CD8-positive, alpha-beta memory T cell (primary cell): Measurements from ENCODE around the gene EXD3. TPM values are rescaled to one million over a fixed set of nuclear protein-coding genes. Genes with fewer than 3 reads are reported as not detected.

Experiments used
- CTCF ChIA-PET: fragments of 350-600 bp; sonication (Branson Sonifier 250); formaldehyde crosslinking; loops from one replicate; lab custom pipeline; 2021; ENCODE audit warnings: antibody characterized with exemption; lab: Charles Lee
- POLR2A ChIA-PET: fragments of 350-600 bp; sonication (Branson Sonifier 250); formaldehyde crosslinking; loops from one replicate; lab custom pipeline; 2021; ENCODE audit warnings: antibody characterized with exemption; lab: Charles Lee
- DNase-seq, 5 donors: peaks; one replicate each; pipeline versions ENCODE4 v3.0.0 to v3.0.0-alpha.2; 2020 to 2022; ENCODE audit warnings: mixed read lengths in 1 of 5
- H3K27ac ChIP-seq: one replicate; pipeline ENCODE4 v1.7.0; 2013; ENCODE audit warnings: low read depth, mild to moderate bottlenecking, low read length, moderate library complexity
- H3K27me3 ChIP-seq: 2 replicates; pipeline ENCODE4 v1.7.0; 2013; ENCODE audit warnings: low read length, mild to moderate bottlenecking; ENCODE audit not compliant: insufficient read depth, poor library complexity, severe bottlenecking
- H3K36me3 ChIP-seq: 2 replicates; pipeline ENCODE4 v1.7.0; 2013; ENCODE audit warnings: mild to moderate bottlenecking, low read length, moderate library complexity; ENCODE audit not compliant: insufficient read depth
- H3K4me1 ChIP-seq: 2 replicates; pipeline ENCODE4 v1.7.0; 2013; ENCODE audit warnings: mild to moderate bottlenecking, low read length, moderate library complexity; ENCODE audit not compliant: insufficient read depth
- H3K4me3 ChIP-seq: 2 replicates; pipeline ENCODE4 v1.7.0; 2013; ENCODE audit warnings: mild to moderate bottlenecking, low read length
- H3K9me3 ChIP-seq: 2 replicates; pipeline ENCODE4 v1.7.0; 2013; ENCODE audit warnings: mild to moderate bottlenecking, low read length
- H3K27ac Mint-ChIP-seq, 8 donors: one replicate each; pipeline ENCODE4 v1.8.0; 2020 to 2021; ENCODE audit warnings: mixed read lengths in 8 of 8, mild to moderate bottlenecking in 6 of 8, inconsistent platforms in 3 of 8, moderate library complexity in 3 of 8
- H3K27me3 Mint-ChIP-seq, 2 donors: one replicate each; pipeline ENCODE4 v1.8.0; 2020 to 2021; ENCODE audit warnings: mixed read lengths in 2 of 2, mild to moderate bottlenecking in 1 of 2, moderate library complexity in 1 of 2
- H3K36me3 Mint-ChIP-seq, 3 donors: one replicate each; pipeline ENCODE4 v1.8.0; 2020 to 2021; ENCODE audit warnings: mixed read lengths in 3 of 3, inconsistent platforms in 1 of 3, mild to moderate bottlenecking in 1 of 3
- H3K4me1 Mint-ChIP-seq, 3 donors: one replicate each; pipeline ENCODE4 v1.8.0; 2020 to 2021; ENCODE audit warnings: mixed read lengths in 3 of 3, inconsistent platforms in 1 of 3, mild to moderate bottlenecking in 1 of 3
- H3K4me3 Mint-ChIP-seq, 7 donors: one replicate each; pipeline ENCODE4 v1.8.0; 2020 to 2021; ENCODE audit warnings: mixed read lengths in 7 of 7, mild to moderate bottlenecking in 6 of 7, moderate library complexity in 4 of 7, inconsistent platforms in 2 of 7
- H3K9me3 Mint-ChIP-seq, 5 donors: one replicate each; pipeline ENCODE4 v1.8.0; 2020 to 2022; ENCODE audit warnings: mixed read lengths in 5 of 5, mild to moderate bottlenecking in 3 of 5, moderate library complexity in 2 of 5, inconsistent platforms in 1 of 5
- polyA plus RNA-seq: library from polyadenylated mRNA; unstranded; fragments of 300-500 nt; fragmentation: Illumina TruSeq; gene quantifications from one replicate; pipeline ENCODE4 v1.2.3, GENCODE V29; 2021
- total RNA-seq, 2 experiments: library from RNA; stranded (reverse); gene quantifications; one replicate each; pipeline ENCODE4 v1.2.3, GENCODE V29; 2021

Gene EXD3
- total and polyA plus RNA-seq, 3 experiments from 2014 or later = 4.8 to 6.7 (median 6.6) TPM

GRCh38 chr9:137383784-137384756, 38.9 kb downstream of the EXD3 start:
- Mint-ChIP-seq H3K27ac (peak overlapping the region in 2 of 8 donors; percentile 4 to 33), H3K9me3 (no peaks in the 10 kb centered on the region), H3K27me3 (no peaks in the 10 kb centered on the region), H3K4me3 (no peak overlapping the region), H3K36me3 (peaks cover 0 to 1% (median 0%) of the 10 kb centered on the region in 3 donors), H3K4me1 (peaks cover 0 to 14% (median 0%) of the 10 kb centered on the region in 3 donors)
- Histone ChIP-seq H3K27ac (no peak overlapping the region), H3K27me3 (no peaks in the 10 kb centered on the region), H3K9me3 (no peaks in the 10 kb centered on the region), H3K4me1 (peaks cover 12% of the 10 kb centered on the region), H3K4me3 (no peak overlapping the region), H3K36me3 (no peaks in the 10 kb centered on the region)
- peak in 1 of 5 donors; percentile 40 for DNase-seq
- ChIA-PET POLR2A (no interaction called here), CTCF (no interaction called here)

GRCh38 chr9:137383081-137383783, 39.7 kb downstream of the EXD3 start:
- Mint-ChIP-seq H3K9me3 (no peaks in the 10 kb centered on the region), H3K4me1 (peaks cover 0 to 14% (median 0%) of the 10 kb centered on the region in 3 donors), H3K36me3 (peaks cover 0 to 1% (median 0%) of the 10 kb centered on the region in 3 donors), H3K27me3 (no peaks in the 10 kb centered on the region), H3K4me3 (no peak overlapping the region), H3K27ac (no peak overlapping the region)
- no peak overlapping the region for H3K4me3 ChIP-seq
- CTCF ChIA-PET = no interaction called here
- H3K4me1 ChIP-seq = peaks cover 12% of the 10 kb centered on the region
- no peaks in the 10 kb centered on the region for H3K9me3 ChIP-seq
- DNase-seq = peak in 1 of 5 donors; percentile 34
- no peaks in the 10 kb centered on the region for H3K27me3 ChIP-seq
- no peak overlapping the region for H3K27ac ChIP-seq
- H3K36me3 ChIP-seq = no peaks in the 10 kb centered on the region
- POLR2A ChIA-PET = no interaction called here

- Histone ChIP-seq H3K9me3 (no peaks in the 10 kb centered on the region), H3K27ac (no peak overlapping the region), H3K27me3 (no peaks in the 10 kb centered on the region), H3K4me1 (peaks cover 6% of the 10 kb centered on the region), H3K36me3 (no peaks in the 10 kb centered on the region), H3K4me3 (no peak overlapping the region)
- ChIA-PET CTCF (no interaction called here), POLR2A (no interaction called here)
- no peaks in the 10 kb centered on the region for H3K27me3 Mint-ChIP-seq
- peak in 1 of 5 donors; percentile 39 for DNase-seq
- no peak overlapping the region for H3K27ac Mint-ChIP-seq
- H3K4me1 Mint-ChIP-seq = peaks cover 0 to 11% (median 0%) of the 10 kb centered on the region in 3 donors
- H3K4me3 Mint-ChIP-seq = no peak overlapping the region
- no peaks in the 10 kb centered on the region for H3K9me3 Mint-ChIP-seq
- H3K36me3 Mint-ChIP-seq = peaks cover 0 to 1% (median 0%) of the 10 kb centered on the region in 3 donors
Measured at GRCh38 chr9:137382444-137383080, 40.4 kb downstream of the EXD3 start.

- H3K9me3 Mint-ChIP-seq = no peaks in the 10 kb centered on the region
- Histone ChIP-seq H3K9me3 (no peaks in the 10 kb centered on the region), H3K4me3 (no peak overlapping the region), H3K36me3 (no peaks in the 10 kb centered on the region), H3K4me1 (no peaks in the 10 kb centered on the region), H3K27me3 (no peaks in the 10 kb centered on the region), H3K27ac (no peak overlapping the region)
- POLR2A ChIA-PET = no interaction called here
- H3K4me1 Mint-ChIP-seq = peaks cover 0 to 7% (median 0%) of the 10 kb centered on the region in 3 donors
- H3K4me3 Mint-ChIP-seq = no peak overlapping the region
- no peaks in the 10 kb centered on the region for H3K27me3 Mint-ChIP-seq
- no peak overlapping the region for H3K27ac Mint-ChIP-seq
- CTCF ChIA-PET = no interaction called here
- H3K36me3 Mint-ChIP-seq = peaks cover 0 to 1% (median 0%) of the 10 kb centered on the region in 3 donors
- peak in 1 of 5 donors; percentile 44 for DNase-seq
Measured at GRCh38 chr9:137381501-137382443, 41.2 kb downstream of the EXD3 start.

- Histone ChIP-seq H3K4me1 (no peaks in the 10 kb centered on the region), H3K9me3 (no peaks in the 10 kb centered on the region), H3K36me3 (no peaks in the 10 kb centered on the region), H3K4me3 (no peak overlapping the region), H3K27me3 (no peaks in the 10 kb centered on the region), H3K27ac (no peak overlapping the region)
- no peaks in the 10 kb centered on the region for H3K27me3 Mint-ChIP-seq
- H3K36me3 Mint-ChIP-seq = peaks cover 0 to 1% (median 0%) of the 10 kb centered on the region in 3 donors
- POLR2A ChIA-PET = no interaction called here
- no peaks in the 10 kb centered on the region for H3K9me3 Mint-ChIP-seq
- H3K4me1 Mint-ChIP-seq = peaks cover 0 to 4% (median 0%) of the 10 kb centered on the region in 3 donors
- CTCF ChIA-PET = no interaction called here
- no peak overlapping the region for H3K27ac Mint-ChIP-seq
- no peak overlapping the region for H3K4me3 Mint-ChIP-seq
- DNase-seq = peak in 1 of 5 donors; percentile 34
Measured at GRCh38 chr9:137380606-137381005, 42.4 kb downstream of the EXD3 start.

- no peaks in the 10 kb centered on the region for H3K4me1 ChIP-seq
- no peaks in the 10 kb centered on the region for H3K27me3 ChIP-seq
- H3K36me3 ChIP-seq = no peaks in the 10 kb centered on the region
- no peaks in the 10 kb centered on the region for H3K27me3 Mint-ChIP-seq
- H3K27ac ChIP-seq = no peak overlapping the region
- peak in 1 of 5 donors; percentile 32 for DNase-seq
- no peaks in the 10 kb centered on the region for H3K9me3 ChIP-seq
- H3K36me3 Mint-ChIP-seq = peaks cover 0 to 1% (median 0%) of the 10 kb centered on the region in 3 donors
- H3K27ac Mint-ChIP-seq = no peak overlapping the region
- H3K4me3 Mint-ChIP-seq = no peak overlapping the region
- ChIA-PET POLR2A (no interaction called here), CTCF (no interaction called here)
- no peak overlapping the region for H3K4me3 ChIP-seq
- peaks cover 0 to 4% (median 0%) of the 10 kb centered on the region in 3 donors for H3K4me1 Mint-ChIP-seq
- H3K9me3 Mint-ChIP-seq = no peaks in the 10 kb centered on the region
Measured at GRCh38 chr9:137380171-137380570, 42.8 kb downstream of the EXD3 start.

- ChIA-PET CTCF (no interaction called here), POLR2A (no interaction called here)
- H3K27ac Mint-ChIP-seq = no peak overlapping the region
- no peaks in the 10 kb centered on the region for H3K9me3 ChIP-seq
- H3K27me3 ChIP-seq = no peaks in the 10 kb centered on the region
- H3K36me3 Mint-ChIP-seq = peaks cover 0 to 1% (median 0%) of the 10 kb centered on the region in 3 donors
- H3K4me3 Mint-ChIP-seq = no peak overlapping the region
- H3K27ac ChIP-seq = no peak overlapping the region
- peak in 1 of 5 donors; percentile 28 for DNase-seq
- no peaks in the 10 kb centered on the region for H3K9me3 Mint-ChIP-seq
- H3K4me3 ChIP-seq = no peak overlapping the region
- peaks cover 0 to 4% (median 0%) of the 10 kb centered on the region in 3 donors for H3K4me1 Mint-ChIP-seq
- no peaks in the 10 kb centered on the region for H3K36me3 ChIP-seq
- no peaks in the 10 kb centered on the region for H3K27me3 Mint-ChIP-seq
- no peaks in the 10 kb centered on the region for H3K4me1 ChIP-seq
Measured at GRCh38 chr9:137379761-137380161, 43.2 kb downstream of the EXD3 start.
